ENCODE data around the gene VAT1.
"Not testable (repeated sequence)": the region's sequence is repeated elsewhere in the genome, so short reads cannot be mapped to it uniquely, and the experiment has no call there.

The VAT1 gene

DNA sequence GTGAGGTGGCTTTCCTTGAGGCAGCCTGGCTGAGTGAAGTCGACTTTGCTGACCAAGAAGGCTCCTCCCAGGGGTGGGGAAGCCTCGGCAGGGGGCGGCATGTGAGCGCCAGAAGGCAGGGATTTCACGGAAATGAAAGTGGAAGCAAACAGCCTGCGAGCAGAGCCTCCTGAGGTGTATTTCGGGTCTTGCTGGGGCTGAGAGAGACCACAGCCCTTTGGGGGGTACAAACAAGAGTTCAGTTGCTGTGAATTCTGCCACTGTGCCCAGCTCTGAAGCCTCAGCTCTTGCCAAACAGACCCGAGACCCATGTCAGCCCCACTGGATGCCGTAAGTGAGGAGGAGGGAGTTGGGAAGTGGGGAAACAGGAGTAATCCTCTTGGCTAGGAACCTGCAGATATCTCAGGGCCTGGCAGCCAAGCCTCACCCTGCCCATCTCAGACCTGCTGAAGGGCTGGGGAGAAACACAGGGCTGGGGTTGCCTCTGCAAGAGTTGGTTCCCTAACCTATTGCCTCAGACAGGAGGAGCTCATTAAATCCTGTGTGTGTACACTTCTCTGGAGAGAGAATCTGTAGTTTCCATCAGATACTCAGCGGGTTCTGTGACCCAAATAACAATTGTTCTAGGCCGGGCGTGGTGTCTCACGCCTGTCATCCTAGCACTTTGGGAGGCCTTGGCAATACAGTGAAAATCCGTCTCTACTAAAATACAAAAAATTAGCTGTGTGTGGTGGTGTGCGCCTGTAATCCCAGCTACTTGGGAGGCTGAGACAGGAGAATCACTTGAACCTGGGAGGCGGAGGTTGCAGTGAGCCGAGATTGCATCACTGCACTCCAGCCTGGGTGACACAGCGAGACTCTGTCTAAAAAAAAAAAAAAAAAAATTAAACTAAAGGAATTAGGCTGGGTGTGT lies 15.3 kb downstream of the VAT1 start, which contains the start of gene IFI35:
TSS of gene IFI35 (plus strand) at position 146 of the 913 bp plus-strand sequence. CDS start at position 310, 164 bp downstream.
- DNase-seq: peak; percentile 86

DNA sequence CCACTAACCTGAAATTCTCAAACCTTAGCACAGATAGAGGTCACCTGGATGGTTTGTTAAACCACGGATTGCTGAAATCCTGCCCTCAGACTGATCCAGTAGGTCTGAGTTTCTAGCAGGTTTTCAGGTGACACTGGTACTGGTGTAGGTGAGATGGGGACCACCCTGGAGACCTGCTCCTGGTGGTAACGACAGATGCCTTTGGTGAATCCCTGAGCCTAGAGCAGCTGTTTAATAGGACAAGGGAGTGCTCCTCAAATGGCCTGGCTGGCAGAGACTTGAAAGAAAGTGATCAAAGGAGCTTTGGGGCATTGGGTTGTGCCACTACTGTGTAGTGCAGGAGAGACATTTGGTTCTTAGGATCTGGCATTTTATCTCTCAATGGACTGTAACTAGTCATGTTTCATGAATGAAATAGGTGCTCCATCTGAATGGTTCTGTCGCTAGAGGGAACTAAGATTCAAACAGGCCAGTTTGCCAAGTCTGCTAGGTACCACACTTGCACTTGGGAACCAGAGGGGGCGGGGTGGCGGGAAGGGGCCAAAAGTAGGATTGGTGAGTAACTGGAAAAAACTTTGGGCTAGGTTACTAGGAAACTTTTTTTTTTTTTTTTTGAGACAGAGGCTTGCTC lies 18.5 kb downstream of the VAT1 start:
- peak; percentile 30 for DNase-seq

DNA sequence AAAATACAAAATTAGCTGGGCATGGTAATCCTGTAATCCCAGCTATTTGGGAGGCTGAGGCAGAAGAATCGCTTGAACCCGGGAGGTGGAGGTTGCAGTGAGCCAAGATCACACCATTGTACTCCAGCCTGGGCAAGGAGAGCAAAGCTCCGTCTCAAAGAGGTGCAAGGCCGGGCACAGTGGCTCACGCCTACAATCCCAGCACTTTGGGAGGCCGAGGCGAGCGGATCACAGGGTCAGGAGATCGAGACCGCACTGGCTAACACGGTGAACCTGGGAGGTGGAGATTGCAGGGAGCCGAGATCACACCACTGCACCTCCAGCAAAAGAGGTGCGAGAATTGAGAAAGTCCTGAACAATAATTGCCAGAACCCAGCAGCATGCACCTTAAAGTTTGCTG lies 21.3 kb downstream of the VAT1 start:
- not testable (repeated sequence) for DNase-seq

DNA sequence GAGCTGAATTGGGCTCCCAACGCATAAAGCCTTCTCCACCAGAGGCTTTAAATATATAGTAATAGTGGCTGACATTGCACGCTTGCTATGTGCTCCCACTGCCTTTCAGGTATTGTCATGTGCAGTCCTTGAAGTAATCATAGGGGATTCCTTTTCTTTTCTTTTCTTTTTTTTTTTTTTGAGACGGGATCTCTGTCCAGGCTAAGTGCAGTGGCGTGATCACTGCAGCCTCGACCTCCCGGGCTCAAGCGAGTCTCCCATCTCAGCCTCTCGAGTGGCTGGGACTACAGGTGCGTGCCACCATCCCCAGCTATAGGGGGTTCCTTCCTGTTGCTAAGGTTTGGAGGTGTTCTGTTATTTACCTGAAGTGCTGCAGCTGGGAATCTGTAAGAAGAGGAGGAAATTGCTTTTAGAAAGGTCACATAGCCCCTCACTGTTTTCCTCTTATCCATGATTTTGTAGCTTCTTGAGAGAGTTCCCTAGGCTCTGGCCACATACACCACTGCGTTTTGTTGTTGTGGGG lies 23.1 kb downstream of the VAT1 start:
- DNase-seq: no peak

DNA sequence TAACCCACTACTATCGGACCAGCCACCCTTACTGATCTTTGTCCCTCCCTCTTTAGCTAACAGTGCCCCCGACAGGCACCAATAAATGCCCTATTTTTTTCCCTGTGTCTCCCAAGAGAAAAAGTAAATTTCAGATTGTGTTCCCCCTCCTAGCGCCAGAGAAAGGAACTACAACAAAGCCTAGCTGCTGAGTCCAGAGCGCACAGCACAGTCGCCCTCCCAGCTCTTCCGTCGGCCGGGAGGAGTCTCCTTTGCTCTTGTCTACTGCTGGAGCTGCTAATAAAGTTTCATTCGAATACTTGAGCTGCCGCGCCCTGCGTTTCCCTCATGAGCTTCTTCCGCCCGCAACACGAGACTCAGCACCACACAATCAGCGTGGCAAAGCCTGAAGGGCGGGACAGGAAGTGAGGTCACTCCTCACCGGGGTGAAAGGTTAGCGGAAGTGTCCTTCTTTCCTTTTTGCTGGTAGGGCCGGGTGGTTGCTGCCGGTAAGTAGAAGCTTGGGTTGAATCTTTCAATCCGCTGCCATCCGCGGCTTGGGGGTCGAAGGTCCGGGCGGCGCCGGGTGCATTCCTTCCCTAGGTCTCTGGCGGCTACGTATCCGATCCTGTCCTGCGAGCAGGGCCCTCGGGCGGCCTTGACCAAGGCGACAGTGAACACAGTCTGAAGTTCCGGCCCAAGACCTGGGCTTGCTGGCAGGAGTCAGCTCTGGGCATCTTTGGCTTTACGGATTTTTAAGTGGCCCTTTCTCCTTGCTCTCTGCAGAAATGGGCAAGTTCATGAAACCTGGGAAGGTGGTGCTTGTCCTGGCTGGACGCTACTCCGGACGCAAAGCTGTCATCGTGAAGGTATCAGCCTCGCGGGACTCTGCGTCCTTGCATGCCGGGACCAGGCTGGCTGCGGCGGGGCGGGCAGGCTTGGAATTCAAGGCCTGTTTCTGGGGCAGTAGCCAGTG lies 23.9 kb downstream of the VAT1 start, which contains the start of gene RPL27:
TSS of gene RPL27 (plus strand) at position 436 of the 955 bp plus-strand sequence. CDS start at position 768, 332 bp downstream.
- DNase-seq: peak; percentile 100

DNA sequence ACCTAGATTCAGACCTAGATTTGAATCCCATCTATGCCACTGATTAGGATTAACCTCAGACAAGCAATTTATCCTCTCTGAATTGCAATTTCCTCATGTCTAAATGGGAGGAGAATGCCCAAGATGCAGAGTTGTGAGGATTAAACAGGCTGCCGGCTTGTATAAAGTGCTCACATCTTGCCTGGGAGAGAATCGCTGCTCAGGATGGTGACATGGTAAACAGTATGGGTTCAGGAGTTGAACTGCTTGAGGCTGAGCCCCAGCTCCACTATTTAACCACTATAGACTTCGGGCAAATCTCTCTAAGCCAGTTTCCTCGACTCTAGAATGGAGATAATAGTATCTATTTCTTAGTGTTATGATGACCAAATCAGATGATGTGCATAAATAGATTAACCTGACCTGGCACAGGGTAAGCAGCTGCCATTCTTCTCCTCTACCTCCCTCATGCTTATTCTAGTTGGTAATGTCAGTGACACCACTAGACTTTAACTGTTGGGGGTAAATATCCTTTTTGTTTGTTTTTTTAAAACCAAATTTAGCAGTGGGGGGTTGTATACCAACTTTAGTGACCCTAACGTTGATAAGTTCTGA lies 24.7 kb downstream of the VAT1 start:
- DNase-seq: no peak

DNA sequence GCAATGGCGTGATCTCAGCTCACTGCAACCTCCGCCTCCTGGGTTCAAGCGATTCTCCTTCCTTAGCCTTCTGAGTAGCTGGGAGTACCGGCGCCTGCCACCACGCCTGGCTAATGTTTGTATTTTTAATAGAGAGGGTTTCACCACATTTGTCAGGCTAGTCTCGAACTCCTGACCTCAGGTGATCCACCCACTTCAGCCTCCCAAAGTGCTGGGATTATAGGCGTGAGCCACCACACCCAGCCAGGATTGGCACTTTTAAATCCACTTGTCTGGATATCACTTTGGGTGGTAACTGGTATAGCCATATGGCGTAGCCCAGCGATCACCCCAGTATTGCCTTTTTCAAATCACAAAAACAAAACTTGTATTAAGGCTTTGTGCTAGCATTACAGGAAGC lies 28.3 kb downstream of the VAT1 start:
- DNase-seq: not testable (repeated sequence)

DNA sequence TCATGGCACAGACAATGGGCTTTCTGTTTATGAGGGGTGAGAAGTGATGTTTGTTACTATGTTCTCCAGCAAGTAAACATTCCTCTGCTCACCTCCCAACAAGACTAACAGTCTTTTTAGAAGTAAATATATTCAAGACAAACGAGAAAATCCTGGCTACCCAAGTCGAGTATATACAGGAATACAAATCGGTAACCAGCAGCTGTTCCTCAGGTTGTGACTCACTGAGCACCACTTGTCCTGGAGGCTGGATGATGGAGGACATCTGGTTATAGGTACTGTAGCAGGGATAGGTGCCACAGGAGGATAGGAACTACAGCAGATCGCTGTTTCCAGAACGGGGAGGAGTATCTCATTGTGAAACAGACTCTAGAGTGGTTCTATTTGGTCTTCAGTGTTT lies 29.3 kb downstream of the VAT1 start:
- DNase-seq: no peak

DNA sequence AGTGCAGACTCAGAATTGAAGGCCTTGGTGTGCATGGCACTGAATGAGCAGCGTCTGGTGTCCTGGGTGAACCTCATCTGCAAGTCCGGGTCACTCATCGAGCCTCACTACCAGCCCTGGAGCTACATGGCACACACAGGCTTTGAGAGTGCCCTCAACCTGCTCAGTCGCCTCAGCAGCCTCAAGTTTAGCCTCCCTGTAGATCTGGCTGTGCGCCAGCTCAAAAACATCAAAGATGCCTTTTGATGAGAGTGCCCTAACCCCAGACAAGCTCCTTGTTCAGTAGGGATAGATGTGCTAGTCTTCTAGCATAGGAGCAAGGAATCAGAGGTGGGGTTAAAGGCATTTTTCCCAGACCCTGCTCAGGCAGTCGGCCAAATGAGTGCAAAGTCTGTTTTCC lies 30.7 kb downstream of the VAT1 start:
- no peak for DNase-seq

DNA sequence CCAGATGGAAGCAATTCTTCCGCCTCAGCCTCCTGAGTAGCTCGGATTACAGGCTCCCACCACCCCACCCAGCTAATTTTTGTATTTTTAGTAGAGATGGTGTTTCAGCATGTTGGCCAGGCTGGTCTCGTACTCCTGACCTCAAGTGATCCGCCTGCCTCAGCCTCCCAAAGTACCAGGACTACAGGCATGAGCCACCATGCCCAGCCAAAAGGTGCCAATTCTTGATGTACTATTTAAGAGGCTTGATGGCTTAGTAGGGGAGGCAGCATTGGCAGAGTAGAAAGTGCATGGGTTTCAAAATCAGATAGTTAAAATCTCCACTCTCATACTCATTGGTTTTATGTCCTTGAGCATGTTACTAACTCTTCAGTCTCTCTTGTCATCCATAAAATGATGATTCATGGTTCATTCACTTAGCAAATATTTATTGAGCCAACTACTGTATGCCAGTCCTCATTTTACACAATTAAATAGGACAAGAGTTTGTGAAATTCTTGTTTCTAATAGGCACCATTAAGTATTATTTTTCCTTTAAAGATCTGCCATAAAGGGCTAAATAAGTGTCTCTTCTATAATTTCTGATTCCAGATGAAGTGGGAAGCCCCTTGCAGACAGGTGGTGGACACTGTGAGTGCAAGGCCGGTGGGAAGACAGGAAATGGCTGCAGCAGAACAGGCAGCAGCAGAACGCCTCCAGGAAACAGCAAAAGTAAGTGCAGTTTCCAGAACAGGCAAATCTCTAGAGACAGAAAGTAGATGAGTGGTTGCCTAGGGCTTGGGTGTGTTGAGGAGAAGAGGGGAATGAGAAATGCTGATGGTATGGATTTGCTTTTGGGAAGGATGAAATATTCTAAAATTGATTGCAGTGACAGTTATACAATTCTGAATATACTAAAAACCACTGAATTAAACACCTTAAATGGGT lies 32.2 kb downstream of the VAT1 start:
- DNase-seq: peak; percentile 64

DNA sequence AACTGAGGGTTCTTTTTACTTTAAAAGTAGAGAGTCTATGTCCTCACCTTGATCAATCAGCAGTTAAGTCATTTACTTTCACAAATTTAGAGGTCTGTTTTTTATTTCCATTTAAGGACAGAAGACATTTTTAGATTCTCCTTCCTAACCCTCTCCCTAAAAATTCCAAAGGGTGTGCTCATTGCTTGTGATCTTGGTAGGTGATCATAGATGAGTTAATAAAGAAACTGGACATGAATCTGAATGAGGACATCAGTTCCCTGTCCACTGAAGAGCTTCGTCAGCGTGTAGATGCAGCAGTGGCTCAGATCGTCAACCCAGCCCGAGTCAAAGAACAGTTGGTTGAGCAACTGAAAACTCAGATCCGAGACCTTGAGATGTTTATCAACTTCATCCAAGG lies 33.0 kb downstream of the VAT1 start:
- DNase-seq: peak; percentile 63

DNA sequence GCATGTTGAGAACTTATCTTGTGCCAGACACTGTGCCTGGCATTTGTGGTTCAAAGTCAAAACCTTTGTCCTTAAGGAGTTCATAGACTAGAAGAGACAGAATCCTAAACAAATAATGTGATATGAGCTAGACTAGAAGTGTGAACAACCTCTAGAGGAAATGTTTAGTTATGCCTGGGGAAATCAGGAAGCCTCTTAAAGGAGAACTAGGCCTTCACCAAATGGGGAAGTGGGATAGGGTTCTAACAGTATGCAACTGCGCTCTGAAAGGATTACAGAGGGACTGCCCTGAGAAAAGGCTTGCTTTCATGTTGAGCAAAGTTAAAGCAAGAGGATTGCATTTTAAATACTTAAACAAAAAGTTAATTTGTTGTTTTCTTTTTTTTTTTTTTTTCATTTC lies 37.0 kb downstream of the VAT1 start:
- DNase-seq: no peak

DNA sequence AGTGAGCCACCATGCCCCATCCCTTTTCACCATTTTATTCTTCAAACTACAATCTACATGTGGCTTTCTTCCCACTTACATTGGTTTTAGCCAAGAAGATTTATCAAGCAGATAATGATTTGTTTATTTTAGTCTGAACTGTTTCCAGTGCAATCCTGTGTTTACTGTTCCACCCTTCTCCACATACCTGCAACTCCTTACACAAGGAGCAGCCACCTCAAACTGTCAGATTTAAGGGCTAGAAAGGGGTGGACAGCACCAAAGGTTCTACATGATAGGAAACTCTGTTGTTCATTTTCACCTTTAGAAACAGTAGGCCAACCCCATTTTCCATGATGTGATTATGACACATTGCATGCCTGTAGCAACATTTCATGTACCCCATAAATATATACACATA lies 39.9 kb downstream of the VAT1 start:
- no peak for DNase-seq

DNA sequence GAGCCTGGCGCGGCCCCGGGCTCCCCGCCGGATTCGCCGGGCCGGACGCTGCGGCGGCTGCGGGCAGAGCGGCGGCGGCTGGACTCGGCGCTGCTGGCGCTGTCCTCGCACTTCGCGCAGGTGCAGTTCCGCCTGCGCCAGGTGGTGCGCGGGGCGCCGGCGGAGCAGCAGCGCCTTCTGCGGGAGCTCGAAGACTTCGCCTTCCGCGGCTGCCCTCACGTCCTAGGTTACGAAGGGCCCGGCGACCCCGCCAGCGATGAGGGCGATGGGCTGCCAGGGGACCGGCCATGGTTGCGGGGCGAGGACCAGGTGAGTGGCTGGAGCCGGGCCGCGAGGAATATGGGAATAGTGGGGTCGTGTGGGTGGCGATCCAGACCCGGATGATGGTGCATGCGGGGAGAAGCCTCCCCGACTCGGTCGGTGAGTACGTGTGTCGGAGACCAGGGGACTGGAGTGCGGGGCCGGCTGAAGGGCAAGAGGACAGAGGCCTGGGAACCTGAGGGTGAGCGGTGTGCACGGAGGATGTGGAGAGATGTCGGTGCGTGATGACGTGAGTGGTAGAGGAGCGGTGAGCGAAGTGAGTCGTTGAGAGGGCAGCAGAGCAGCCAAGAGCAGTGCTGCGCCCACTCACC lies 41.3 kb downstream of the VAT1 start:
- peak; percentile 56 for DNase-seq

DNA sequence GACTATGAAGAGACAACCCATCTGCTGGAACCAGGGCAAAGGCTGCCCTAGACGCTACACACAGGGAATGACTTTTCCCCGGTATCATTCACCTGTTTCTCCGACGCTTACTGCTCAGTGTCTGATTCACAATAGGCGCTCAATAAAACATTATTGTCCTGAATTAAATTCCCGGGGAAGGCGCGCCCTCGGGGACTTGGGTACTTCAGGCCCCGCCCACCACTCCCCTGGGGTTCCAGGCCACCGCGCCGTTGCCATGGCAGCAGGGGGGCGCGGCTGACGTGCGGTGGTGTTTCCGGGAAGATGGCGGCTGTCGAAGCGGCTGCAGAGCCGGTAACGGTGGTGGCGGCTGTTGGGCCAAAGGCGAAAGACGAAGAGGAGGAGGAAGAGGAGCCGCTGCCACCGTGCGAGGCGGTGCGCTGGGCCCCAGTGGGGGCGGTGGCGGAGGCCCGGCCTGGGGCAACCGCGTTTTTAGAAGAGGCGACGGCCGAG lies 41.9 kb downstream of the VAT1 start, which contains the start of gene RUNDC1:
TSS of gene RUNDC1 (plus strand) at position 292 of the 492 bp plus-strand sequence. CDS start at position 304, 12 bp downstream.
- peak; percentile 79 for DNase-seq

DNA sequence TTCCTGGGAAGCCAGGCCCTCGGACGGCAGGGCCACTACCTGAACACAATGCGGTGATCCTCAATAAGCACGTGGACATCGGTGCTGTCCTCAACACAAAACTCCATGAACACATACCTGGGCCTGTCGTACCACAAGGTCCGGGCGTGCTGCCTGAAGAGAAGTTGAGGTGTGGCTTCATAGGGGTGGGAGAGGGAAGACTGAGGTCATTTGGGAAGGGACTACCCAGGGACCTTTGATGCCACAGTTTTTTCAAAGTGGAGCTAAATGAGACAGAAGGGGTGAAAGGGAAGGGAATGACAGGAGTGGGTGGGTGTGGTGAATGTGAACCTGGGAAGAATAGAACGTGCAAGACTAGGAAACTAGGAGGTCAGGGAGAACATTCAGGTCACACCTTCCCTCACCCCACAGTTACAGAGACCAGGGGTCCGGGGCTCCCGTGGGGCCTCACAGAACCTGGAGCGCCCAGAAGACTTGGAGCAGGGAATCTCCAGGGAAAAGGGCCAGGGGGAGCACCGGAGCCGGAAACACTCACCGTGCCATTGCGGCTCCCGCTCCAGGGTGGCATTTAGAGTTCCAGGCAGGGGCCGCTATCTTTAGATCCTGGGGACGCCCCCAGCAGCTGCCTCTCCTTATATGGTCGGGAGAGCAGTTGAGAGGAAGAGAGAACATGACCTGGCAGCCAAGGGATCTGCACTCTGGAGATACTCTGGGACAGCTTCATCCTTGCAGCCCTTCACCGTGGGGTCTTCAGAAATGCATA lies 42.5 kb downstream of the VAT1 start, which contains the start of gene PTGES3L:
TSS of gene PTGES3L (minus strand) at position 570 of the 763 bp plus-strand sequence. CDS start at position 543, 27 bp downstream.
- no peak for DNase-seq

DNA sequence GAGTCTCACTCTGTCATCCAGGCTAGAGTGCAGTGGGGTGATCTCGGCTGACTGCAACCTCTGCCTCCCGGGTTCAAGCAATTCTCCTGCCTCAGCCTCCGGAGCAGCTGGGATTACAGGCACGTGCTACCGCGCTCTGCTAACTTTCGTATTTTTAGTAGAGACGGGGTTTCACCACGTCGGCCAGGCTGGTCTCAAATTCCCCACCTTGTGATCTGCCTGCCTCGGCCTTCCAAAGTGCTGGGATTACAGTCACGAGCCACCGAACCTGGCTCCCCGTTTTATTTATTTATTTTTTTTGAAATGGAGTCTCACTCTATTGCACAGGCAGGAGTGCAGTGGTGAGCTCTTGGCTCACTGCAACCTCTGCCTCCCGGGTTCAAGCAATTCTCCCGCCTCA lies 46.5 kb downstream of the VAT1 start:
- DNase-seq: not testable (repeated sequence)

DNA sequence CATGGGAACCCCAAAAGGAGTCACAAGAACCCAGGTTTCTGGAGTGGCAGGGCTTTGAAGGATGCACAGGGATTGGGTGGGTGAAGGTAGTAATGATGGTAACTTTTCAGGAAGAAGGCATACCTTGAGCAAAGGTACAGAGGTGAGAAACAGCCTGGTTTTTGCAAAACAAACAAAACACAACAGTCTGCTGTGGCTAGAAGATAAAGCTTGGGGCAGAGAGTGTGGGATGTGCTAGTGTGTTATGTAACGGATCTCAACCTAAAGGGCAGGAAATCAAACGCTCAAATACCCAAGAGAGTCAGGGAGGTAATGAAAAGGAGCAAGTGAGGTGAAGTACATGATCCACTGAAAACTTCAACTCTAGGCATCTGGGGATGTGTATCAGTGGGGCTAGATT lies 46.9 kb downstream of the VAT1 start:
- DNase-seq: no peak

DNA sequence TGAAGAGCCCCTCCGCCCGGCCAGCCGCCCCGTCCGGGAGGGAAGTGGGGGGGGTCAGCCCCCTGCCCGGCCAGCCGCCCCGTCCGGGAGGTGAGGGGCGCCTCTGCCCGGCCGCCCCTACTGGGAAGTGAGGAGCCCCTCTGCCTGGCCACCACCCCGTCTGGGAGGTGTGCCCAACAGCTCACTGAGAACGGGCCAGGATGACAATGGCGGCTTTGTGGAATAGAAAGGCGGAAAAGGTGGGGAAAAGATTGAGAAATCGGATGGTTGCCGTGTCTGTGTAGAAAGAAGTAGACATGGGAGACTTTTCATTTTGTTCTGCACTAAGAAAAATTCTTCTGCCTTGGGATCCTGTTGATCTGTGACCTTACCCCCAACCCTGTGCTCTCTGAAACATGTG lies 48.9 kb downstream of the VAT1 start:
- not testable (repeated sequence) for DNase-seq
